Esophagus muscularis mucosa (tissue), 4 donors: ENCODE results near the gene MYO1G.

Experiments
- EP300 ChIP-seq: sonication (generic); formaldehyde crosslinking; IDR thresholded peaks from one replicate; pipeline ENCODE4 v1.6.1; 2017; ENCODE audit warnings: antibody characterized with exemption
- POLR2A ChIP-seq: fragments of 450-650 bp; IDR thresholded peaks from one replicate; pipeline ENCODE4 v1.6.1; 2017; ENCODE audit warnings: antibody characterized with exemption, moderate library complexity, mild to moderate bottlenecking, low read depth
- POLR2AphosphoS5 ChIP-seq, 2 donors: sonication (generic); formaldehyde crosslinking; IDR thresholded peaks; one replicate each; pipeline ENCODE4 v1.6.1; 2017; ENCODE audit warnings: antibody characterized with exemption in 2 of 2
- TF ChIP-seq, protein P1 (sequence below), 3 experiments: fragments of 200-600 bp in 2 of 3; fragments of 450-650 bp in 1 of 3; sonication (generic) in 2 of 3; IDR thresholded peaks; one replicate each; pipeline ENCODE4 v1.5.1; 2017 to 2019; ENCODE audit warnings: antibody characterized with exemption in 3 of 3, mild to moderate bottlenecking in 2 of 3, moderate library complexity in 1 of 3

GRCh38 chr7:44985033-44985695 is 6.3 kb upstream of the MYO1G start:
- TF ChIP-seq POLR2AphosphoS5 (IDR thresholded peaks at IDR 0.05) (no peak), POLR2A (no peak), EP300 (no peak)
- TF ChIP-seq, protein P1, sequence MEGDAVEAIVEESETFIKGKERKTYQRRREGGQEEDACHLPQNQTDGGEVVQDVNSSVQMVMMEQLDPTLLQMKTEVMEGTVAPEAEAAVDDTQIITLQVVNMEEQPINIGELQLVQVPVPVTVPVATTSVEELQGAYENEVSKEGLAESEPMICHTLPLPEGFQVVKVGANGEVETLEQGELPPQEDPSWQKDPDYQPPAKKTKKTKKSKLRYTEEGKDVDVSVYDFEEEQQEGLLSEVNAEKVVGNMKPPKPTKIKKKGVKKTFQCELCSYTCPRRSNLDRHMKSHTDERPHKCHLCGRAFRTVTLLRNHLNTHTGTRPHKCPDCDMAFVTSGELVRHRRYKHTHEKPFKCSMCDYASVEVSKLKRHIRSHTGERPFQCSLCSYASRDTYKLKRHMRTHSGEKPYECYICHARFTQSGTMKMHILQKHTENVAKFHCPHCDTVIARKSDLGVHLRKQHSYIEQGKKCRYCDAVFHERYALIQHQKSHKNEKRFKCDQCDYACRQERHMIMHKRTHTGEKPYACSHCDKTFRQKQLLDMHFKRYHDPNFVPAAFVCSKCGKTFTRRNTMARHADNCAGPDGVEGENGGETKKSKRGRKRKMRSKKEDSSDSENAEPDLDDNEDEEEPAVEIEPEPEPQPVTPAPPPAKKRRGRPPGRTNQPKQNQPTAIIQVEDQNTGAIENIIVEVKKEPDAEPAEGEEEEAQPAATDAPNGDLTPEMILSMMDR (IDR thresholded peaks at IDR 0.05) = no peak
